Measurements from ENCODE around the gene KLHL26.

Gene KLHL26

GRCh38 chr19:18616023-18616422 lies 20.8 kb upstream of the KLHL26 start:
- no peak for DNase-seq

GRCh38 chr19:18617562-18617961 lies 19.3 kb upstream of the KLHL26 start:
- no peak for DNase-seq

GRCh38 chr19:18618236-18618635 lies 18.6 kb upstream of the KLHL26 start:
- no peak for DNase-seq

GRCh38 chr19:18620311-18620710 lies 16.5 kb upstream of the KLHL26 start:
- DNase-seq = no peak

GRCh38 chr19:18620902-18621301 lies 15.9 kb upstream of the KLHL26 start:
- no peak for DNase-seq

GRCh38 chr19:18626906-18627305 lies 9.9 kb upstream of the KLHL26 start:
- no peak for DNase-seq

- DNase-seq = no peak
These were observed 7.4 kb upstream of the KLHL26 start for GRCh38 chr19:18629166-18630088.

GRCh38 chr19:18633321-18633720 lies 3.5 kb upstream of the KLHL26 start:
- peak; percentile 87 for DNase-seq

- DNase-seq = no peak
These were observed 2.1 kb upstream of the KLHL26 start for GRCh38 chr19:18634612-18635297.

GRCh38 chr19:18635831-18636182 lies 1.0 kb upstream of the KLHL26 start:
- DNase-seq = no peak

- DNase-seq = no peak
These were observed 452 bp upstream of the KLHL26 start for GRCh38 chr19:18636183-18636968.

GRCh38 chr19:18637673-18638630 lies 1.1 kb downstream of the KLHL26 start:
- DNase-seq = peak; percentile 37

- DNase-seq = no peak
These were observed 2.9 kb downstream of the KLHL26 start for GRCh38 chr19:18639706-18640243.

GRCh38 chr19:18644196-18645034 lies 7.6 kb downstream of the KLHL26 start:
- no peak for DNase-seq

- DNase-seq = no peak
These were observed 8.2 kb downstream of the KLHL26 start for GRCh38 chr19:18645035-18645511.

- no peak for DNase-seq
These were observed 9.9 kb downstream of the KLHL26 start for GRCh38 chr19:18646535-18647370.

GRCh38 chr19:18647371-18647767 lies 10.5 kb downstream of the KLHL26 start:
- DNase-seq = no peak

- DNase-seq = no peak
These were observed 11.0 kb downstream of the KLHL26 start for GRCh38 chr19:18647807-18648206.

GRCh38 chr19:18648973-18649315 lies 12.1 kb downstream of the KLHL26 start:
- DNase-seq = no peak

All from NCI-H510A (cell line).